ENCODE data around the gene HMCN1.

HMCN1 gene

GRCh38 chr1:185808631-185809030, 74.4 kb downstream of the HMCN1 start:
- DNase-seq: no peak

- DNase-seq: no peak
These were observed 77.0 kb downstream of the HMCN1 start for GRCh38 chr1:185811073-185811709.

- no peak for DNase-seq
These were observed 78.7 kb downstream of the HMCN1 start for GRCh38 chr1:185812934-185813333.

- DNase-seq: peak; percentile 4
These were observed 79.3 kb downstream of the HMCN1 start for GRCh38 chr1:185813401-185813979.

GRCh38 chr1:185816460-185816859, 82.3 kb downstream of the HMCN1 start:
- DNase-seq: no peak

GRCh38 chr1:185819798-185820197, 85.6 kb downstream of the HMCN1 start:
- no peak for DNase-seq

- no peak for DNase-seq
These were observed 87.6 kb downstream of the HMCN1 start for GRCh38 chr1:185821612-185822385.

GRCh38 chr1:185823467-185823866, 89.3 kb downstream of the HMCN1 start:
- DNase-seq: no peak

- no peak for DNase-seq
These were observed 89.9 kb downstream of the HMCN1 start for GRCh38 chr1:185824106-185824505.

GRCh38 chr1:185825556-185825955, 91.4 kb downstream of the HMCN1 start:
- no peak for DNase-seq

GRCh38 chr1:185834371-185834905, 100.2 kb downstream of the HMCN1 start:
- no peak for DNase-seq

- DNase-seq: no peak
These were observed 101.0 kb downstream of the HMCN1 start for GRCh38 chr1:185835191-185835590.

- DNase-seq: no peak
These were observed 103.5 kb downstream of the HMCN1 start for GRCh38 chr1:185837711-185838110.

GRCh38 chr1:185838111-185838510, 103.9 kb downstream of the HMCN1 start:
- no peak for DNase-seq

- no peak for DNase-seq
These were observed 106.7 kb downstream of the HMCN1 start for GRCh38 chr1:185840880-185841279.

GRCh38 chr1:185843297-185843869, 109.2 kb downstream of the HMCN1 start:
- DNase-seq: no peak

GRCh38 chr1:185843986-185844385, 109.8 kb downstream of the HMCN1 start:
- no peak for DNase-seq

GRCh38 chr1:185846672-185847444, 112.7 kb downstream of the HMCN1 start:
- no peak for DNase-seq

GRCh38 chr1:185849014-185849413, 114.8 kb downstream of the HMCN1 start:
- no peak for DNase-seq

- DNase-seq: no peak
These were observed 116.2 kb downstream of the HMCN1 start for GRCh38 chr1:185850366-185850765.

- no peak for DNase-seq
These were observed 119.5 kb downstream of the HMCN1 start for GRCh38 chr1:185853739-185854138.

GRCh38 chr1:185856482-185856881, 122.3 kb downstream of the HMCN1 start:
- no peak for DNase-seq

GRCh38 chr1:185857442-185857841, 123.3 kb downstream of the HMCN1 start:
- DNase-seq: no peak

Data from DMS 273 treated with DMSO at 0.1 percent for 48 hours (cell line).